Activated CD8-positive, alpha-beta memory T cell treated with anti-CD3 and anti-CD28 coated beads, Interleukin-2, amount 50 U/mL, for 24 hours (primary cell): ENCODE results near the gene ZSCAN18.
"Not testable (repeated sequence)": the region's sequence is repeated elsewhere in the genome, so short reads cannot be mapped to it uniquely, and the experiment has no call there.

Experiments
- DNase-seq: peaks from one replicate; pipeline ENCODE4 v3.0.0-alpha.2; 2020; ENCODE audit errors: extremely low read depth

The ZSCAN18 gene, protein sequence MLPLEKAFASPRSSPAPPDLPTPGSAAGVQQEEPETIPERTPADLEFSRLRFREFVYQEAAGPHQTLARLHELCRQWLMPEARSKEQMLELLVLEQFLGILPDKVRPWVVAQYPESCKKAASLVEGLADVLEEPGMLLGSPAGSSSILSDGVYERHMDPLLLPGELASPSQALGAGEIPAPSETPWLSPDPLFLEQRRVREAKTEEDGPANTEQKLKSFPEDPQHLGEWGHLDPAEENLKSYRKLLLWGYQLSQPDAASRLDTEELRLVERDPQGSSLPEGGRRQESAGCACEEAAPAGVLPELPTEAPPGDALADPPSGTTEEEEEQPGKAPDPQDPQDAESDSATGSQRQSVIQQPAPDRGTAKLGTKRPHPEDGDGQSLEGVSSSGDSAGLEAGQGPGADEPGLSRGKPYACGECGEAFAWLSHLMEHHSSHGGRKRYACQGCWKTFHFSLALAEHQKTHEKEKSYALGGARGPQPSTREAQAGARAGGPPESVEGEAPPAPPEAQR

GRCh38 chr19:58097781-58098681, at the start of gene ZSCAN18:
TSS of gene ZSCAN18 (minus strand) at chr19:58098231. CDS start at chr19:58090267, 7,964 bp downstream.
- peak; percentile 89 for DNase-seq

GRCh38 chr19:58147475-58147874, 49.4 kb upstream of the ZSCAN18 start:
- not testable (repeated sequence) for DNase-seq

GRCh38 chr19:58145849-58146248, 47.8 kb upstream of the ZSCAN18 start:
- no peak for DNase-seq

- no peak for DNase-seq
Observed at GRCh38 chr19:58134244-58134643, 36.2 kb upstream of the ZSCAN18 start.

- no peak for DNase-seq
Observed at GRCh38 chr19:58129284-58129683, 31.3 kb upstream of the ZSCAN18 start.

DNA sequence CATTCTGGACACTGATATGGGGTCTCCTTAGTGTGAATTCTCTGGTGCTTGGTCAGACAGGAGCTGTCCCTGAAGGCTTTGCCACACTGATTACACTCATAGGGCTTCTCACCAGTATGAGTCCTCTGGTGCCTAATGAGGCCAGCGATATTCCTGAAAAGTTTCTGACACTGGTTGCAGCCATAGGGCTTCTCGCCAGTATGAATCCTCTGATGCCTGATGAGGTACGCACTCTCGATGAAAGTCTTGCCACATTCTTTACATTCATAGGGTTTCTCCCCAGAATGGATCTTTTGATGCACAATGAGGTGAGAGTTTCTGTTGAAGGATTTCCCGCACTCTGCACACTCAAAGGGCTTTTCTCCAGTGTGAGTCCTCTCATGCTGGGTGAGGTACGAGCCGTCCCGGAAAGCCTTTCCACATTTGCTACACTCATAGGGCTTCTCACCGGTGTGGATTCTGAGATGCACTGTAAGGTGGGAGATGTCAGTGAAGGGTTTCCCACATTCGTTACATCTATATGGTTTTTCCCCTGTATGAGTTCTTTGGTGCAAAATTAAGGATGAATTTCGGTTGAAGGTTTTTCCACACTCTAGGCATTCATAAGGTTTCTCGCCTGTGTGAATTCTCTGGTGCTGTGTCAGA, 30.1 kb upstream of the ZSCAN18 start:
- no peak for DNase-seq

GRCh38 chr19:58123354-58123753, 25.3 kb upstream of the ZSCAN18 start:
- no peak for DNase-seq

DNA sequence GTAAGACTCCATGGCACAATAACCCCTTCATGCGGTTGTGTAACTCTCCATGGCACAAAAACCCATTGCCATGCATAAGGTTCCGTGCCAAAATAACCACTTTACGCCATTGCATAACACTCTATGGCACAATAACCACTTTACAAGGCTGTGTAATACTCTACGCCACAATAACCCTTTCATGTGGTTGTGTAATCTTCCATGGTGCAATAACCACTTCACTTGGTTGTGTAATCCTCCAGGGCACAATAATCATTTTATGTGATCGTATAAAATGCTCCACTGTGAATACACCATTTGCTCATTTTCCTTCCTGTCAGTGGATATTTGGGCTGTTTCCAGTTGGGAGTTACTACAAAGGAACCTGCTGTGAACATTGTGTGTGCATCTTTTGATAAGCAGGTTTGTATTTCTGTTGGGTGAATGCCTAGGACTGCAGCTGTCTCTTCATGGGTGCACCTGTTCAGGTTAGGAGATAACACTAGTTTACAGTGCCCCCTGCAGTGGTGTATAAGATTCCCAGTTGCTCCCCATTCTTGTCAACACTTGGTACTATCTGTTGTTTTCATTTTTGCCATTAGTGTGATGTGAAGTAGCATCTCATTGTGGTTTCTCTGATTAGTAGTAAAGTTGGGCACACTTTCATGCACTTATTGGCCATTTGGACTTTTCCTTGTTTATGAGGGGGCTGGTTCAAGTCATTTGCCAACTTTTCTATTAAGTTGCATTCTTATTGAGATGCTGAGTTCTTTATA, 21.1 kb upstream of the ZSCAN18 start:
- no peak for DNase-seq

DNA sequence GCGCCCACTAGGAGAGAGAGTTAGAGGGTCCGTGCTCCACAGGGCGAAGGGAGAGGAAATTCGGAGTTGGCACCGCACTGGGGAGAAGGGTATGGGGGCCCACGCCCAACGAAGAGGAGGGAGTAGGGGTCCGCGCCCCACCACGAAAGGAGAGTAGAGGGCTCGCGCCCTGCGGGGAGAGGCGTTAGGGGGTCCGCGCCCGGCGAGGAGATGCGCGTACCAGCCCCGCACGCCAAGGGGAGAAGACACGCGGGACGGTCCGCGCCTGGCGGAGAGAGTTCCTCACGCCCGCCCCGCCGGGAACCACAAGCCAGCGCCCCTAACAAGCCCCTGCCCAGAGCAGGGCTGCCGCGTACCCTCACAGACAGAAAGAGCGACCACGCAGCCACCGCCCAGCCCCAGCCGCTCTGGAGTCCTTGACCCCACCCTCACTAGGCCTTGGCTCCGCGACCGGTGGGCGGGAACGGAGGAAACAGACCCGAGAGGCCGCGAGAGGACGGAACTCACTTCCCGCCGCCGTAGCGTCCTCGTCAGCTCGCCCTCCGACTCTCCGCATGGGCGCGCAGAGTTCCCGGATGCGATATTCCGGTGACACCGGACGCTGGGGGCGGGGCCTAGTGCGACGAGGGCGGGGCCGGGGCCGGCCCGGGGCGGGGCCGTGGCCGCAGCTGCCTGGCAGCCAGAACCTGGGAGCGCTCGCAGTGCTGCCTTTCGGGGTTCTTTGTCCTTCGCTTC, 20.0 kb upstream of the ZSCAN18 start:
- DNase-seq = no peak

- no peak for DNase-seq
Observed at GRCh38 chr19:58108546-58108817, 10.5 kb upstream of the ZSCAN18 start.

- no peak for DNase-seq
Observed at GRCh38 chr19:58107778-58108545, 9.9 kb upstream of the ZSCAN18 start.

- no peak for DNase-seq
Observed at GRCh38 chr19:58098682-58098998, 609 bp upstream of the ZSCAN18 start.

DNA sequence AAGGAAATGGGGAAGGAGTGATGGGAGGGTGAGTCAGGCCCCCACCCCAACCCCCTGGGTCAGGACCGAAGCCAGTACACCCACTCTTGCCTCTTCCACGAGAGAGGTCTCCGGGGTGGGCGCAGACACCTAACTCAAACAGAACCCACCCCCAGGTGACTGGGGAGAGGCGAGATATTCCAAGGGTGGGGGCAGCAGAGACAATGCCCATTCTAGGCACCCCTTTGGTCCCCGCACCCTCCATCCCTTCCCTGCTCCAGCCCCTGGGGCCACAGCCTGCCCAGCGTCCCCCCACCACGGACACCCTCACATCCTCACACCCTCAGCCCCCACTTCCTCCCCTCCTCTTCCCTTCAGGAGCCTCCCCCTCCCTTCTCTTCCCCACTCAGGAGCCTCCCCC, 682 bp downstream of the ZSCAN18 start:
- no peak for DNase-seq

DNA sequence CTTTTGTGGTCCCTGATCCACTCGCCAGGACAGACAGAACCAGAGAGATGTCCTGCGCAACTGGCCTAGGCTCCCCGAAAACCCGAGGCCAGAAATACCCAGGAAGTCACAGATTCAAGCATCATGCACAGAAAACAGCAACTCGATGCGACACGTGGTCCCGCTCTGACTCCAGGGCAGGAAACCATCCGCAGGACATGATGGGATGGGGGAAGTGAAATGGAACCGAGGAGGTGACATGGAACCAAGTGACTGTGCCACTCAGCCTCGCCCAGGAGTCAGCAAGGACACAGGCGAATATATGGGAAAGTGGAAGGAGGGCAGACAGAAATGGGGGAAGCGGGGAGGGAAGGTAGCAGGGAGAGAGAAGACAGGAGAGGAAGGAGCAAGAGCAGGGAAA, 1.1 kb downstream of the ZSCAN18 start:
- DNase-seq = no peak

DNA sequence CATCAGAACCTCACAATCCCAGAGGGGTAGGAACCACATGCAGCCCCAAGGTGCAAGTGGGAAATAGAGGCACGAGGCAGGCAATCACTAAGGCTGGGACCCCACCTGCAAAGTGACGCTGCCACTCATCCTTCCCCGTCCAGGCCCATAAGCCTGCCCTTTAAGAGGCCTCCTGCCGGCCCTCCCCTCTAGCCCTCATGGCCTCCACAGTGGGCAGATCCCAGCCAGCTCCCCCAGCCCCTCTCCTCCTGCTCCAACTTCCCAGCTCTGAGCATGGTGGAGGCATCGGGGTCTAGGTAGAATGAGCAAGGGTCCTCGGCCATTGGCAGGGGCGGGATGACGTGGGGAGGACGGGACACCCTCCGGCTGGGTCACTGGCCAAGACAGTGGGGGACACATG, 2.7 kb downstream of the ZSCAN18 start:
- no peak for DNase-seq

DNA sequence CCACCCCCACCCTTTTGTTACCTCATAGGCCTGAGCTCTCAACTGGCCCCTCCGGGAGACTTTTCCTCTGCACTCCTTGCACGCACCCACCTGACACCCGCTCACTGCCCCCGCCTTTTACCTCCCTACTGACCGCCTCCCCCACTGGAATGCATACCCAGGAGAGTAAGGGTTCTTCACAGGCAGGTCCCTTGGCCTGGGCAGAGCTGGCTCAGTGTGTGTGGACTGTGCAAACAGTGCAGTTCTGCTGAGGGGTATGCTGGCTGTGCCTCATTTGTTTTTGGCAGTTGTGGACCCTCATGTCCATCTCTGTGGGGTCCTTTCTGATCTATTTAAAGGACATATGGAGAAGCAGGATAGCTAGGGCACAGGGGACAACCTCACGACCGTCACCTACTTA, 5.0 kb downstream of the ZSCAN18 start:
- no peak for DNase-seq

GRCh38 chr19:58091251-58091995, 6.6 kb downstream of the ZSCAN18 start:
- no peak for DNase-seq

DNA sequence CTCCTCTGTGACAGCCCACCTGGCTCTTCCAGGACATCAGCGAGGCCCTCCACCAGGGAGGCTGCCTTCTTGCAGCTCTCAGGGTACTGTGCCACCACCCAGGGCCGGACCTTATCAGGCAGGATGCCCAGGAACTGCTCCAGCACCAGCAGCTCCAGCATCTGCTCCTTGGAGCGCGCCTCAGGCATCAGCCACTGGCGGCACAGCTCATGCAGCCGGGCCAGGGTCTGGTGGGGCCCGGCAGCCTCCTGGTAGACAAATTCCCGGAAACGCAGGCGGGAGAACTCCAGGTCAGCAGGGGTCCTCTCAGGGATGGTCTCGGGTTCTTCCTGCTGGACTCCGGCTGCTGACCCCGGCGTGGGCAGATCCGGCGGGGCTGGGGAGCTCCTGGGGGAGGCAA, 8.2 kb downstream of the ZSCAN18 start:
- DNase-seq = no peak

GRCh38 chr19:58088521-58089052, 9.4 kb downstream of the ZSCAN18 start:
- DNase-seq = no peak
